ENCODE data around the gene LIFR. TPM values are rescaled to one million over a fixed set of nuclear protein-coding genes. Genes with fewer than 3 reads are reported as not detected.

LIFR gene
- total and polyA plus RNA-seq, 2 of the 4 experiments (the other 2 are of a cell fraction), result 1.9 to 10.4 TPM

DNA sequence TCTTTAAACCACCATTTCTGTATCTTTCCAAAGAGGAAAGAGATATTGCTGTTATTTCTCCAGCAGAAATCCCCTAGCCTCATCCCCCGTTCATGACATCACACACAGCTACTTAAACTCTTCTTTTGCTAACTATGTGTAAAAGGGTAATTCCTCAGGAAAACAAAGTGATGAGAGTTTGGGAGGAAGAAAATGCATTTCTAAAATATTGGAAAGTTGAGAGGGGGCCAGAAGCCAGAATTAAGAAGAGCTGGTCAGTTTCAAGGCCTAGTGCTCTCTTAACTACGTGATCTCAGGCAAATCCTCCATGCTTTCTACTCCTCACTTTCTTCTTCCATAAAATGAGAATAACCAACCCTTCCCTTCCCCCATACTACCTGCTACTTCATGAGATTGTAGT lies 109.4 kb downstream of the LIFR start:
- H2AFZ ChIP-seq (replicated peaks; ENCODE audit: low read length, poor library complexity), result no peak overlapping the region
- in situ Hi-C loops (cut with MboI; ENCODE audit: low sequenced_read_pairs), result no loop called here
- DNase-seq (no peak), ATAC-seq (ENCODE audit: low read depth) (no peak)
- no peaks in the 10 kb centered on the region for H3K36me3 ChIP-seq (ENCODE audit: control insufficient read depth, insufficient read depth, low read length)
- ChIA-PET POLR2A (ENCODE audit: unreplicated experiment) (no interaction called here), CTCF (interaction anchor here (1.1 kb wide), 1 partner anchor 363 kb away, joined by 4 read pairs; no protein-coding TSS in a partner anchor)
- no peak overlapping the region for H3K23ac ChIP-seq (ENCODE audit: low read depth, low read length)
- H2BK20ac ChIP-seq (ENCODE audit: low read depth, low read length), result no peak overlapping the region
- intact Hi-C loops (cut with micrococcal nuclease), result no loop called here
- H3K27me3 ChIP-seq (ENCODE audit: control insufficient read depth, insufficient read depth, low read length), result 0 out of 2 replicates have a peak, but pooled peaks cover 4% of the 10 kb centered on the region
- H2BK120ac ChIP-seq (ENCODE audit: low read depth, low read length), result no peak overlapping the region
- H3K4me3 ChIP-seq (ENCODE audit: insufficient read depth, low read depth, low read length), result no peak overlapping the region
- no peak overlapping the region for H3K27ac ChIP-seq (ENCODE audit: insufficient read depth, low read length)
- H3K4me2 ChIP-seq (ENCODE audit: low read depth, low read length), result no peak overlapping the region
- H3K9ac ChIP-seq (ENCODE audit: low read depth, low read length), result no peak overlapping the region
- H4K91ac ChIP-seq (ENCODE audit: insufficient read depth, low read depth, low read length), result no peak overlapping the region
- no CpG with 5 or more reads among the region's 2 CpGs for WGBS, 2 experiments (ENCODE audit: extremely low coverage in 2 of 2, insufficient read length in 1 of 2)
- H3K14ac ChIP-seq (replicated peaks; ENCODE audit: low read depth, low read length), result no peak overlapping the region
- H3K18ac ChIP-seq (ENCODE audit: low read depth, low read length), result no peak overlapping the region
- no peaks in the 10 kb centered on the region for H3K79me1 ChIP-seq (ENCODE audit: low read depth in 1 of 2, low read length in 2 of 2)
- H3K4me1 ChIP-seq (ENCODE audit: control insufficient read depth, insufficient read depth, low read length), result no peaks in the 10 kb centered on the region
- no peaks in the 10 kb centered on the region for H3K9me3 ChIP-seq (ENCODE audit: control insufficient read depth, insufficient read depth, low read length)
- H2AK5ac ChIP-seq (ENCODE audit: low read depth, low read length), result no peak overlapping the region
- no peak overlapping the region for H3K56ac ChIP-seq (ENCODE audit: extremely low read depth, insufficient read depth, low read length)
- 0 out of 2 replicates have a peak, but pooled peaks cover 4% of the 10 kb centered on the region for H3K9me1 ChIP-seq (ENCODE audit: insufficient read depth, low read length)
- H3K4ac ChIP-seq (ENCODE audit: low read depth, low read length), result no peak overlapping the region
- dilution Hi-C loops (cut with HindIII; ENCODE audit: low sequenced_read_pairs, unreplicated experiment), result no loop called here
- TF ChIP-seq SMC3 (IDR thresholded peaks at IDR 0.05; ENCODE audit: low read depth, low read length), result no peak
- no peak for TF ChIP-seq BHLHE40 (IDR thresholded peaks at IDR 0.05; ENCODE audit: low read depth, low read length)
- no peak for TF ChIP-seq RAD21 (IDR thresholded peaks at IDR 0.05; ENCODE audit: low read length)
- TF ChIP-seq NFE2L2 (IDR thresholded peaks at IDR 0.05; ENCODE audit: low read depth, low read length), result no peak
- no peak for TF ChIP-seq CHD1 (IDR thresholded peaks at IDR 0.05; ENCODE audit: low read depth, low read length)
- no peak for TF ChIP-seq RCOR1 (IDR thresholded peaks at IDR 0.05; ENCODE audit: insufficient replicate concordance, low read length)
- TF ChIP-seq, protein P1, sequence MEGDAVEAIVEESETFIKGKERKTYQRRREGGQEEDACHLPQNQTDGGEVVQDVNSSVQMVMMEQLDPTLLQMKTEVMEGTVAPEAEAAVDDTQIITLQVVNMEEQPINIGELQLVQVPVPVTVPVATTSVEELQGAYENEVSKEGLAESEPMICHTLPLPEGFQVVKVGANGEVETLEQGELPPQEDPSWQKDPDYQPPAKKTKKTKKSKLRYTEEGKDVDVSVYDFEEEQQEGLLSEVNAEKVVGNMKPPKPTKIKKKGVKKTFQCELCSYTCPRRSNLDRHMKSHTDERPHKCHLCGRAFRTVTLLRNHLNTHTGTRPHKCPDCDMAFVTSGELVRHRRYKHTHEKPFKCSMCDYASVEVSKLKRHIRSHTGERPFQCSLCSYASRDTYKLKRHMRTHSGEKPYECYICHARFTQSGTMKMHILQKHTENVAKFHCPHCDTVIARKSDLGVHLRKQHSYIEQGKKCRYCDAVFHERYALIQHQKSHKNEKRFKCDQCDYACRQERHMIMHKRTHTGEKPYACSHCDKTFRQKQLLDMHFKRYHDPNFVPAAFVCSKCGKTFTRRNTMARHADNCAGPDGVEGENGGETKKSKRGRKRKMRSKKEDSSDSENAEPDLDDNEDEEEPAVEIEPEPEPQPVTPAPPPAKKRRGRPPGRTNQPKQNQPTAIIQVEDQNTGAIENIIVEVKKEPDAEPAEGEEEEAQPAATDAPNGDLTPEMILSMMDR (conservative IDR thresholded peaks at IDR 0.05; ENCODE audit: low read depth, low read length), result no peak
- TF ChIP-seq RFX5 (IDR thresholded peaks at IDR 0.05; ENCODE audit: low read depth, low read length), result no peak
- TF ChIP-seq, protein P2, sequence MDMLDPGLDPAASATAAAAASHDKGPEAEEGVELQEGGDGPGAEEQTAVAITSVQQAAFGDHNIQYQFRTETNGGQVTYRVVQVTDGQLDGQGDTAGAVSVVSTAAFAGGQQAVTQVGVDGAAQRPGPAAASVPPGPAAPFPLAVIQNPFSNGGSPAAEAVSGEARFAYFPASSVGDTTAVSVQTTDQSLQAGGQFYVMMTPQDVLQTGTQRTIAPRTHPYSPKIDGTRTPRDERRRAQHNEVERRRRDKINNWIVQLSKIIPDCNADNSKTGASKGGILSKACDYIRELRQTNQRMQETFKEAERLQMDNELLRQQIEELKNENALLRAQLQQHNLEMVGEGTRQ (IDR thresholded peaks at IDR 0.05; ENCODE audit: low read depth, low read length), result no peak
- TF ChIP-seq CEBPB (IDR thresholded peaks at IDR 0.05; ENCODE audit: low read depth, low read length), result no peak
- no peak overlapping the region for H4K8ac ChIP-seq (ENCODE audit: low read depth in 2 of 2, low read length in 2 of 2)
- no peak overlapping the region for H2BK15ac ChIP-seq (ENCODE audit: low read depth, low read length)
- H2BK5ac ChIP-seq (ENCODE audit: low read depth, low read length, poor library complexity, severe bottlenecking), result no peak overlapping the region
- H4K5ac ChIP-seq (ENCODE audit: low read depth, low read length), result no peak overlapping the region
- no TSS peak for BruUV-seq (replicated peaks)
- H4K20me1 ChIP-seq (ENCODE audit: insufficient read depth, low read length), result no peaks in the 10 kb centered on the region
- H2AK9ac ChIP-seq (replicated peaks; ENCODE audit: low read depth, low read length, poor library complexity), result no peak overlapping the region
